Endothelial cell of umbilical vein (primary cell): ENCODE measurements around the gene GAB2. TPM values are rescaled to one million over a fixed set of nuclear protein-coding genes. Genes with fewer than 3 reads are reported as not detected.

Experiments
- BruUV-seq: library from RNA; stranded (reverse); fragments of 400-500 nt; replicated peaks from 2 replicates; lab custom pipeline; 2021; lab: Mats Ljungman, UMichigan
- CTCF ChIA-PET: fragments of 300-600, 350-600 bp; sonication (Branson Sonifier 250); formaldehyde crosslinking; loops from one replicate; lab custom pipeline; 2021; ENCODE audit warnings: antibody characterized with exemption, inconsistent platforms; lab: Charles Lee
- POLR2A ChIA-PET: fragments of 300-600, 350-600 bp; sonication (Branson Sonifier 250); formaldehyde crosslinking; loops from one replicate; lab custom pipeline; 2021; ENCODE audit warnings: antibody characterized with exemption, inconsistent platforms; lab: Charles Lee
- DNase-seq: peaks from one replicate; pipeline ENCODE4 v3.0.0-alpha.2; 2011; ENCODE audit warnings: low read depth, low spot score
- FAIRE-seq: peaks from 2 replicates; lab custom pipeline; 2011; peaks lifted over from hg19 to GRCh38; lab: Jason Lieb, UNC
- H2AFZ ChIP-seq: 2 replicates; pipeline ENCODE4 v1.6.0; 2012; ENCODE audit warnings: low read depth, low read length, control low read depth, inconsistent platforms
- H3K27ac ChIP-seq: 2 replicates; pipeline ENCODE4 v1.5.1; 2011; ENCODE audit warnings: low read depth, mild to moderate bottlenecking, control low read depth, low read length, moderate library complexity; ENCODE audit not compliant: insufficient read depth
- H3K27me3 ChIP-seq, 2 experiments: 2 replicates each; pipeline versions ENCODE4 v1.6.0 to v1.6.1; 2011; ENCODE audit warnings: low read length in 2 of 2, mixed read lengths in 1 of 2; ENCODE audit not compliant: control insufficient read depth in 2 of 2, insufficient read depth in 2 of 2
- H3K36me3 ChIP-seq, 2 experiments: 2 replicates in 1 of 2; 3 replicates in 1 of 2; pipeline ENCODE4 v1.5.1; 2011; ENCODE audit warnings: low read length in 2 of 2, mild to moderate bottlenecking in 1 of 2, moderate library complexity in 1 of 2; ENCODE audit not compliant: control insufficient read depth in 2 of 2, insufficient read depth in 2 of 2; ENCODE audit errors: extremely low read depth in 1 of 2
- H3K4me1 ChIP-seq: 3 replicates; pipeline ENCODE4 v1.5.1; 2011; ENCODE audit warnings: mild to moderate bottlenecking, low read length; ENCODE audit not compliant: control insufficient read depth, insufficient read depth; ENCODE audit errors: extremely low read depth
- H3K4me2 ChIP-seq: 2 replicates; pipeline ENCODE4 v1.6.1; 2011; ENCODE audit warnings: low read length, control low read depth, mixed read lengths; ENCODE audit not compliant: insufficient read depth
- H3K4me3 ChIP-seq, 3 experiments: fragments of 200-600 bp in 1 of 3; sonication (generic), shearing (Covaris generic) in 1 of 3; replicated peaks in 1 of 3; 2 replicates each; pipeline ENCODE4 v1.5.1; 2011 to 2016; ENCODE audit warnings: control low read depth in 3 of 3, low read length in 3 of 3, mild to moderate bottlenecking in 2 of 3, inconsistent platforms in 1 of 3, low read depth in 1 of 3, moderate library complexity in 1 of 3; ENCODE audit not compliant: insufficient read depth in 1 of 3
- H3K79me2 ChIP-seq: 2 replicates; pipeline ENCODE4 v1.6.0; 2012; ENCODE audit warnings: low read length, inconsistent platforms; ENCODE audit not compliant: control insufficient read depth, insufficient read depth
- H3K9ac ChIP-seq: replicated peaks from 2 replicates; pipeline ENCODE3; 2011; ENCODE audit warnings: low read length, control low read depth; ENCODE audit not compliant: insufficient read depth; ENCODE audit errors: extremely low read depth
- H3K9me1 ChIP-seq: replicated peaks from 3 replicates; pipeline ENCODE4 v1.6.0; 2011; ENCODE audit warnings: mild to moderate bottlenecking, low read length; ENCODE audit not compliant: control insufficient read depth, insufficient read depth; ENCODE audit errors: extremely low read depth
- H3K9me3 ChIP-seq: replicated peaks from 2 replicates; pipeline ENCODE4 v1.5.1; 2012; ENCODE audit warnings: low read length, inconsistent platforms; ENCODE audit not compliant: control insufficient read depth, insufficient read depth
- H4K20me1 ChIP-seq: replicated peaks from 2 replicates; pipeline ENCODE3; 2011; ENCODE audit warnings: mild to moderate bottlenecking, low read length; ENCODE audit not compliant: control insufficient read depth, insufficient read depth; ENCODE audit errors: extremely low read depth
- CTCF ChIP-seq, 2 donors: IDR thresholded peaks; 1 replicate in 1 of 2; 2 replicates in 1 of 2; pipeline ENCODE4 v1.5.1; 2011; ENCODE audit warnings: low read length in 2 of 2, mild to moderate bottlenecking in 2 of 2, moderate library complexity in 2 of 2, control low read depth in 1 of 2, inconsistent platforms in 1 of 2, low read depth in 1 of 2; ENCODE audit not compliant: insufficient read depth in 1 of 2; ENCODE audit errors: extremely low read depth in 1 of 2
- EZH2 ChIP-seq: IDR thresholded peaks from 2 replicates; pipeline ENCODE4 v1.6.1; 2012; ENCODE audit warnings: borderline replicate concordance, low read depth, mild to moderate bottlenecking, moderate library complexity, low read length, inconsistent platforms; ENCODE audit not compliant: severe bottlenecking
- FOS ChIP-seq: IDR thresholded peaks from 2 replicates; pipeline ENCODE4 v1.6.1; 2011; ENCODE audit warnings: mild to moderate bottlenecking, low read length, moderate library complexity, borderline replicate concordance; ENCODE audit not compliant: insufficient read depth
- GATA2 ChIP-seq: IDR thresholded peaks from 2 replicates; pipeline ENCODE4 v1.7.0; 2011; ENCODE audit warnings: low read depth, mild to moderate bottlenecking, moderate library complexity, mixed read lengths, low read length; ENCODE audit not compliant: insufficient read length, insufficient read depth
- JUN ChIP-seq: IDR thresholded peaks from 2 replicates; pipeline ENCODE4 v1.6.1; 2011; ENCODE audit warnings: borderline replicate concordance, low read depth; ENCODE audit not compliant: insufficient read length, insufficient read depth
- MAX ChIP-seq: IDR thresholded peaks from 2 replicates; pipeline ENCODE4 v1.6.1; 2011; ENCODE audit not compliant: insufficient read depth, insufficient read length
- MYC ChIP-seq: IDR thresholded peaks from one replicate; pipeline ENCODE4 v1.6.1; 2011; ENCODE audit warnings: mild to moderate bottlenecking, low read depth, low read length
- POLR2A ChIP-seq: IDR thresholded peaks from 2 replicates; pipeline ENCODE4 v1.6.1; 2012; ENCODE audit warnings: low read depth, mild to moderate bottlenecking, control low read depth, low read length
- POLR2AphosphoS5 ChIP-seq: IDR thresholded peaks from 2 replicates; pipeline ENCODE4 v1.6.1; 2012; ENCODE audit warnings: low read depth, mild to moderate bottlenecking, control low read depth, low read length, moderate library complexity; ENCODE audit not compliant: insufficient read depth
- dilution Hi-C: fragments of 300-500 bp; cut with MboI; formaldehyde crosslinking; loops from one replicate; pipeline ENCODE4 v1.15.0; 2019; ENCODE audit warnings: low sequenced_read_pairs; ENCODE audit not compliant: extremely low pct_ligation_motif_present
- intact Hi-C: fragments of 100-400 bp; cut with micrococcal nuclease; formaldehyde crosslinking; loops from one replicate; pipeline ENCODE4 v1.10.0; 2022
- polyA plus RNA-seq, 4 experiments: library from polyadenylated mRNA; depleted of rRNA in 3 of 4; stranded (reverse) in 3 of 4; unstranded in 1 of 4; fragments of >200 nt; gene quantifications; 2 replicates each; pipeline versions ENCODE4 v1.2.1 to v1.2.3, GENCODE V29; 2011 to 2012; ENCODE audit warnings: missing spikeins in 1 of 4
- total RNA-seq: library from RNA; stranded (reverse); gene quantifications from 2 replicates; pipeline ENCODE4 v1.2.3, GENCODE V29; 2021

Gene GAB2
- total and polyA plus RNA-seq, 2 donors (not counting 3 experiments of a cell fraction or from before 2014, with no cell fraction given), result 19.6 to 39.6 TPM

GRCh38 chr11:78289552-78290292, 127.9 kb downstream of the GAB2 start:
- CTCF ChIA-PET, result interaction anchor here (1.3 kb wide), 1 partner anchor 11 kb away, joined by 3 read pairs; no protein-coding TSS in a partner anchor
- no peak overlapping the region for H3K4me3 ChIP-seq
- H3K79me2 ChIP-seq, result peaks cover 48% of the 10 kb centered on the region
- H3K9me3 ChIP-seq, result no peaks in the 10 kb centered on the region
- intact Hi-C loops, result no loop called here
- H3K9me1 ChIP-seq, result no peaks in the 10 kb centered on the region
- H3K9ac ChIP-seq, result no peak overlapping the region
- no peaks in the 10 kb centered on the region for H4K20me1 ChIP-seq
- dilution Hi-C loops, result no loop called here
- no peak for FAIRE-seq
- H3K27me3 ChIP-seq, result no peaks in the 10 kb centered on the region
- H3K4me2 ChIP-seq, result no peak overlapping the region
- BruUV-seq, result no TSS peak
- H3K36me3 ChIP-seq, result no peaks in the 10 kb centered on the region
- POLR2A ChIA-PET, result no interaction called here
- H3K4me1 ChIP-seq, result no peaks in the 10 kb centered on the region
- H3K27ac ChIP-seq, result no peak overlapping the region
- DNase-seq, result no peak
- no peak overlapping the region for H2AFZ ChIP-seq
- TF ChIP-seq GATA2 (no peak), POLR2AphosphoS5 (no peak), EZH2 (no peak), POLR2A (no peak), JUN (no peak), FOS (no peak), CTCF (IDR thresholded peaks at IDR 0.05; ENCODE audit: extremely low read depth in 1 of 2, insufficient read depth in 1 of 2, low read depth in 1 of 2, low read length in 2 of 2) (no peak), MYC (no peak), MAX (no peak)
